ENCODE results near the gene NMD3. TPM values are rescaled to one million over a fixed set of nuclear protein-coding genes. Genes with fewer than 3 reads are reported as not detected.

Gene NMD3
- total and polyA plus RNA-seq, 12 donors, result 13.2 to 168 (median 44.6) TPM

DNA sequence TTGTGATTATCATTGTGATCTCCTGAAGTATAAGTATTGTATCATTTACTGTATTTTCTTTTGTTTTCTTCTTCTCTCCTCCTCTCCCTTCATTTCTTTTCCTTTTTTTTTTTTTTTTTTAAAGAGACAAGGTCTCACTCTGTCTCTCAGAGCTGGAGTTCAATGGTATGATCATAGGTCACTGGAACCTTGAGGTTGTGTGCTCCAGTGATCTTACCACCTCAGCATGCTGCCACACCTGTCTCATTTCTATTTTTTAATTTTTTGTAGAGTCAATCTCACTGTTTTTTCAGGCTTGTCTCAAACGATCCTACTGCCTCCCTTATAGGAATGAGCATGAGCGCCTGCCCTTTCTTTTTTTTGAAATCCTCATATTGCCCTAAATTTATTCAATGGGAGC is 23.4 kb downstream of the NMD3 start:
- Histone ChIP-seq H3K4me3 (no peak overlapping the region), H3K27me3 (no peaks in the 10 kb centered on the region), H3K9me3 (replicated peaks in 1 of 3) (no peaks in the 10 kb centered on the region), H3K27ac (no peak overlapping the region), H3K36me3 (replicated peaks in 1 of 2) (peaks cover 0 to 60% of the 10 kb centered on the region in 2 donors), H3K4me1 (replicated peaks in 1 of 2) (no peaks in the 10 kb centered on the region)
- WGBS, 4 donors, result 88 to 95% (median 88%) methylated on average over 2 of the region's 2 CpGs
- DNase-seq, result no peak
- TF ChIP-seq POLR2A (IDR thresholded peaks at IDR 0.05), result no peak
- TF ChIP-seq, protein P1, sequence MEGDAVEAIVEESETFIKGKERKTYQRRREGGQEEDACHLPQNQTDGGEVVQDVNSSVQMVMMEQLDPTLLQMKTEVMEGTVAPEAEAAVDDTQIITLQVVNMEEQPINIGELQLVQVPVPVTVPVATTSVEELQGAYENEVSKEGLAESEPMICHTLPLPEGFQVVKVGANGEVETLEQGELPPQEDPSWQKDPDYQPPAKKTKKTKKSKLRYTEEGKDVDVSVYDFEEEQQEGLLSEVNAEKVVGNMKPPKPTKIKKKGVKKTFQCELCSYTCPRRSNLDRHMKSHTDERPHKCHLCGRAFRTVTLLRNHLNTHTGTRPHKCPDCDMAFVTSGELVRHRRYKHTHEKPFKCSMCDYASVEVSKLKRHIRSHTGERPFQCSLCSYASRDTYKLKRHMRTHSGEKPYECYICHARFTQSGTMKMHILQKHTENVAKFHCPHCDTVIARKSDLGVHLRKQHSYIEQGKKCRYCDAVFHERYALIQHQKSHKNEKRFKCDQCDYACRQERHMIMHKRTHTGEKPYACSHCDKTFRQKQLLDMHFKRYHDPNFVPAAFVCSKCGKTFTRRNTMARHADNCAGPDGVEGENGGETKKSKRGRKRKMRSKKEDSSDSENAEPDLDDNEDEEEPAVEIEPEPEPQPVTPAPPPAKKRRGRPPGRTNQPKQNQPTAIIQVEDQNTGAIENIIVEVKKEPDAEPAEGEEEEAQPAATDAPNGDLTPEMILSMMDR (IDR thresholded peaks at IDR 0.05), result no peak
- intact Hi-C loops (cut with DNase I), result no loop called here

DNA sequence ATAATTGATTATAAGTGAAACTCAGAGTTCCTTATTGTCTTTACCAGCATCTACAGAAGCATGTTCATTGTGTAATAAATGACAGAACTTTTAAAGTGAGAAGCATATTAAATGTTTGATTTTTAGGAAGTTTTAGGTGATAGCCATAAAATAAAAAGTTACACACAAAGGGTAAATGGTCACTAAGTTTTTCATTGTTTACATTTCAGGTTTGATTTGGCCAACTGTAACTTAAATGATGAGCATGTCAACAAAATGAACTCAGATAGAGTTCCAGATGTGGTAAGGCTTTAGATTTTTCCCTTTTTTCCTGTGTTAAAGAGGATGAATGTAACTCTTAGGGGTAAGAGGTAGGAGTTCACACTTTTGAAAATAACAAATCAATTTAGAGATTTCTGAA is 25.9 kb downstream of the NMD3 start:
- no peak for DNase-seq
- no peaks in the 10 kb centered on the region for H3K4me1 ChIP-seq (replicated peaks in 1 of 2)
- no peaks in the 10 kb centered on the region for H3K27me3 ChIP-seq
- H3K27ac ChIP-seq, result no peak overlapping the region
- intact Hi-C loops (cut with DNase I), result no loop called here
- no peak overlapping the region for H3K4me3 ChIP-seq
- TF ChIP-seq POLR2A (IDR thresholded peaks at IDR 0.05), result no peak
- TF ChIP-seq, protein P1 (IDR thresholded peaks at IDR 0.05), result no peak
- no peaks in the 10 kb centered on the region for H3K9me3 ChIP-seq (replicated peaks in 1 of 3)
- H3K36me3 ChIP-seq (replicated peaks in 1 of 2), result peaks cover 0 to 72% of the 10 kb centered on the region in 2 donors

DNA sequence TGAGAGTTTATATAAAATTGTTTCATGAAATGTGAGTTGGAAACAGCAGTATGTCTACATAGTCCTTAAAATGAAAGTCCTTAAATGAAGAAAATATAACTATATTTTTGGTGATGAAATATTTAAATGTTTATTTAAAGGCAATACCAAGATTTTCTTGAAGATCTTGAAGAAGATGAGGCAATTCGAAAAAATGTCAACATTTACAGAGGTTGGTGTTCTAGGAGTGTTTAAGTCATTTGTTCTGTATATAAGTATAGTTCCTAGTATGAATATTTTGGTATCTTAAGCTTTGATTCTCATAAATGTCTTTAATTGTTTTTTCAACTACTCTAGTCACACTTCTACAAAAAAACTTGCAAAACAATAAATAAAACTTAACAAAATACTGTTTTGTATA is 29.0 kb downstream of the NMD3 start:
- Histone ChIP-seq H3K36me3 (replicated peaks in 1 of 2) (peaks cover 0 to 62% of the 10 kb centered on the region in 2 donors), H3K4me1 (replicated peaks in 1 of 2) (peaks cover 7 to 9% of the 10 kb centered on the region in 2 donors), H3K27ac (no peak overlapping the region), H3K4me3 (no peak overlapping the region), H3K27me3 (no peaks in the 10 kb centered on the region), H3K9me3 (replicated peaks in 1 of 3) (no peaks in the 10 kb centered on the region)
- 88 to 93% (median 92%) methylated on average over 1 of the region's 1 CpG for WGBS, 4 donors
- TF ChIP-seq, protein P1 (IDR thresholded peaks at IDR 0.05), result no peak
- intact Hi-C loops (cut with DNase I), result no loop called here
- DNase-seq, result no peak

DNA sequence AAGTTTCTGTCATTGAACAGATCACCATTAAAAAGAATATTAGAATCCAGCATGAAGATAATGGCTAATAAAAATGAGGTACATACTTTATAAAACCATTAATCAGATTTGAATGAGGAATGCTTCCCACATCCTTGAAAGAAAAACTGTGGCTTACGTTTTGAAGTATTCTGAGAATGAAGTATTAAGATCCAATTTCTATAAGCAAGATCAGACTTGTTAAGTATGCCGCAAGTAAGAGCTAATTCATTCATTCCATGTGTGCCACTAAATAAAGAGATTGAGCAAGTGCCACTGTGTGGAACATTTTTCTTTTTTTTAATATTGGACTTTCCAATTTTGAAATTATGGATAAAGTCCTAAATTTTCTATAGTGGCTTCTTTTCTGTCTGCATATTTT is 30.6 kb downstream of the NMD3 start:
- Histone ChIP-seq H3K27ac (no peak overlapping the region), H3K4me3 (no peak overlapping the region), H3K36me3 (replicated peaks in 1 of 2) (peaks cover 0 to 62% of the 10 kb centered on the region in 2 donors), H3K27me3 (no peaks in the 10 kb centered on the region), H3K9me3 (replicated peaks in 1 of 3) (no peaks in the 10 kb centered on the region), H3K4me1 (replicated peaks in 1 of 2) (peaks cover 7 to 9% of the 10 kb centered on the region in 2 donors)
- DNase-seq, result no peak
- TF ChIP-seq, protein P1 (IDR thresholded peaks at IDR 0.05), result no peak
- TF ChIP-seq POLR2A (IDR thresholded peaks at IDR 0.05), result no peak
- 85 to 94% (median 91%) methylated on average over 2 of the region's 2 CpGs for WGBS, 4 donors
- intact Hi-C loops (cut with DNase I), result no loop called here

Data from adrenal gland (tissue), 12 donors.